Measurements from ENCODE around the gene IP6K1.
"Not testable (repeated sequence)": the region's sequence is repeated elsewhere in the genome, so short reads cannot be mapped to it uniquely, and the experiment has no call there.

IP6K1 gene

GRCh38 chr3:49700014-49700413 lies 86.3 kb downstream of the IP6K1 start:
- no peak for DNase-seq (ENCODE audit: low spot score)
- no peak for TF ChIP-seq CTCF (IDR thresholded peaks at IDR 0.05; ENCODE audit: borderline replicate concordance, control extremely low read depth, extremely low read depth, insufficient read depth, missing control alignments)
- in situ Hi-C loops (cut with MboI; ENCODE audit: low sequenced_read_pairs, unreplicated experiment): no loop called here

GRCh38 chr3:49699281-49699979 lies 86.9 kb downstream of the IP6K1 start:
- in situ Hi-C loops (cut with MboI; ENCODE audit: low sequenced_read_pairs, unreplicated experiment): no loop called here
- TF ChIP-seq CTCF (IDR thresholded peaks at IDR 0.05; ENCODE audit: borderline replicate concordance, control extremely low read depth, extremely low read depth, insufficient read depth, missing control alignments): no peak

GRCh38 chr3:49695350-49696015 lies 90.9 kb downstream of the IP6K1 start:
- in situ Hi-C loops (cut with MboI; ENCODE audit: low sequenced_read_pairs, unreplicated experiment); DNase-seq (ENCODE audit: low spot score): not testable (repeated sequence)

More at GRCh38 chr3:49699281-49699979, 86.9 kb downstream of the IP6K1 start:
- no peak for DNase-seq (ENCODE audit: low spot score)

- in situ Hi-C loops (cut with MboI; ENCODE audit: low sequenced_read_pairs, unreplicated experiment); DNase-seq (ENCODE audit: low spot score): not testable (repeated sequence)
These were observed 91.8 kb downstream of the IP6K1 start for GRCh38 chr3:49694409-49695070.

GRCh38 chr3:49691481-49691880 lies 94.9 kb downstream of the IP6K1 start:
- in situ Hi-C loops (cut with MboI; ENCODE audit: low sequenced_read_pairs, unreplicated experiment); DNase-seq (ENCODE audit: low spot score): not testable (repeated sequence)

- DNase-seq (ENCODE audit: low spot score); in situ Hi-C loops (cut with MboI; ENCODE audit: low sequenced_read_pairs, unreplicated experiment): not testable (repeated sequence)
These were observed 95.5 kb downstream of the IP6K1 start for GRCh38 chr3:49690856-49691255.

GRCh38 chr3:49689908-49690624 lies 96.3 kb downstream of the IP6K1 start:
- in situ Hi-C loops (cut with MboI; ENCODE audit: low sequenced_read_pairs, unreplicated experiment): not testable (repeated sequence)

GRCh38 chr3:49689046-49689907 lies 97.1 kb downstream of the IP6K1 start, which contains the start of the genes MST1 and RNF123:
MST1 (minus strand) TSS chr3:49689474; CDS start chr3:49688691, 783 bp downstream.
RNF123 (plus strand) TSS chr3:49689557; CDS start chr3:49691166, 1,609 bp downstream.
- DNase-seq (ENCODE audit: low spot score): peak; percentile 95
- peak; percentile 48 for TF ChIP-seq CTCF (IDR thresholded peaks at IDR 0.05; ENCODE audit: borderline replicate concordance, control extremely low read depth, extremely low read depth, insufficient read depth, missing control alignments)
- in situ Hi-C loops (cut with MboI; ENCODE audit: low sequenced_read_pairs, unreplicated experiment): no loop called here

More at GRCh38 chr3:49689908-49690624, 96.3 kb downstream of the IP6K1 start:
- not testable (repeated sequence) for DNase-seq (ENCODE audit: low spot score)

- DNase-seq (ENCODE audit: low spot score); in situ Hi-C loops (cut with MboI; ENCODE audit: low sequenced_read_pairs, unreplicated experiment): not testable (repeated sequence)
These were observed 97.8 kb downstream of the IP6K1 start for GRCh38 chr3:49688338-49689045.

- DNase-seq (ENCODE audit: low spot score); in situ Hi-C loops (cut with MboI; ENCODE audit: low sequenced_read_pairs, unreplicated experiment): not testable (repeated sequence)
These were observed 98.9 kb downstream of the IP6K1 start for GRCh38 chr3:49687424-49687795.

GRCh38 chr3:49686769-49687423 lies 99.4 kb downstream of the IP6K1 start:
- in situ Hi-C loops (cut with MboI; ENCODE audit: low sequenced_read_pairs, unreplicated experiment); DNase-seq (ENCODE audit: low spot score): not testable (repeated sequence)

GRCh38 chr3:49686346-49686745 lies 100.0 kb downstream of the IP6K1 start:
- not testable (repeated sequence) for DNase-seq (ENCODE audit: low spot score)

More at GRCh38 chr3:49686346-49686745, 100.0 kb downstream of the IP6K1 start:
- in situ Hi-C loops (cut with MboI; ENCODE audit: low sequenced_read_pairs, unreplicated experiment): not testable (repeated sequence)
